HFF-Myc (cell line): Measurements from ENCODE around the gene IPO13.

Experiments used
- DNase-seq: peaks from one replicate; pipeline ENCODE4 v3.0.0-alpha.2; 2011; ENCODE audit warnings: low read depth; ENCODE audit errors: extremely low read depth
- H3K4me3 ChIP-seq: replicated peaks from 2 replicates; pipeline ENCODE4 v1.5.1; 2011; ENCODE audit warnings: low read depth, mild to moderate bottlenecking, control low read depth, low read length
- TF ChIP-seq, protein P1 (sequence below): IDR thresholded peaks from 2 replicates; pipeline ENCODE4 v1.5.1; 2012; ENCODE audit warnings: mild to moderate bottlenecking, low read depth, low read length, control low read depth; ENCODE audit errors: missing control alignments

IPO13 gene

GRCh38 chr1:43952731-43953346, 6.1 kb downstream of the IPO13 start:
- DNase-seq = no peak
- TF ChIP-seq, protein P1, sequence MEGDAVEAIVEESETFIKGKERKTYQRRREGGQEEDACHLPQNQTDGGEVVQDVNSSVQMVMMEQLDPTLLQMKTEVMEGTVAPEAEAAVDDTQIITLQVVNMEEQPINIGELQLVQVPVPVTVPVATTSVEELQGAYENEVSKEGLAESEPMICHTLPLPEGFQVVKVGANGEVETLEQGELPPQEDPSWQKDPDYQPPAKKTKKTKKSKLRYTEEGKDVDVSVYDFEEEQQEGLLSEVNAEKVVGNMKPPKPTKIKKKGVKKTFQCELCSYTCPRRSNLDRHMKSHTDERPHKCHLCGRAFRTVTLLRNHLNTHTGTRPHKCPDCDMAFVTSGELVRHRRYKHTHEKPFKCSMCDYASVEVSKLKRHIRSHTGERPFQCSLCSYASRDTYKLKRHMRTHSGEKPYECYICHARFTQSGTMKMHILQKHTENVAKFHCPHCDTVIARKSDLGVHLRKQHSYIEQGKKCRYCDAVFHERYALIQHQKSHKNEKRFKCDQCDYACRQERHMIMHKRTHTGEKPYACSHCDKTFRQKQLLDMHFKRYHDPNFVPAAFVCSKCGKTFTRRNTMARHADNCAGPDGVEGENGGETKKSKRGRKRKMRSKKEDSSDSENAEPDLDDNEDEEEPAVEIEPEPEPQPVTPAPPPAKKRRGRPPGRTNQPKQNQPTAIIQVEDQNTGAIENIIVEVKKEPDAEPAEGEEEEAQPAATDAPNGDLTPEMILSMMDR = no peak
- H3K4me3 ChIP-seq = no peak overlapping the region

GRCh38 chr1:43953361-43953760, 6.6 kb downstream of the IPO13 start:
- DNase-seq = no peak
- TF ChIP-seq, protein P1 = no peak
- no peak overlapping the region for H3K4me3 ChIP-seq

- DNase-seq = no peak
- H3K4me3 ChIP-seq = no peak overlapping the region
- TF ChIP-seq, protein P1 = no peak
These were observed 7.3 kb downstream of the IPO13 start for GRCh38 chr1:43954036-43954435.

- DNase-seq = no peak
- TF ChIP-seq, protein P1 = no peak
- H3K4me3 ChIP-seq = no peak overlapping the region
These were observed 9.5 kb downstream of the IPO13 start for GRCh38 chr1:43956234-43956633.

GRCh38 chr1:43957407-43958040, 10.8 kb downstream of the IPO13 start:
- DNase-seq = no peak
- TF ChIP-seq, protein P1 = no peak
- H3K4me3 ChIP-seq = no peak overlapping the region

GRCh38 chr1:43958351-43959255, 11.9 kb downstream of the IPO13 start:
- no peak overlapping the region for H3K4me3 ChIP-seq
- TF ChIP-seq, protein P1 = no peak
- DNase-seq = no peak
